Esophagus (tissue), 2 donors: ENCODE results near the gene LRRC8C. TPM values are rescaled to one million over a fixed set of nuclear protein-coding genes. Genes with fewer than 3 reads are reported as not detected.

ENCODE experiments used
- H3K27ac ChIP-seq, 2 donors: one replicate each; pipeline ENCODE4 v1.5.1; 2013; ENCODE audit warnings: low read depth in 2 of 2, mild to moderate bottlenecking in 2 of 2, inconsistent platforms in 1 of 2, low read length in 1 of 2, moderate library complexity in 1 of 2
- H3K27me3 ChIP-seq, 2 donors: one replicate each; pipeline ENCODE4 v1.6.1; 2013; ENCODE audit warnings: low read length in 2 of 2, control low read depth in 1 of 2, mild to moderate bottlenecking in 1 of 2; ENCODE audit not compliant: insufficient read depth in 2 of 2, control insufficient read depth in 1 of 2
- H3K36me3 ChIP-seq, 2 donors: one replicate each; pipeline ENCODE4 v1.6.1; 2013; ENCODE audit warnings: low read length in 1 of 2; ENCODE audit not compliant: control insufficient read depth in 2 of 2, insufficient read depth in 2 of 2
- H3K4me1 ChIP-seq, 2 donors: one replicate each; pipeline ENCODE4 v1.6.1; 2013; ENCODE audit warnings: low read length in 1 of 2; ENCODE audit not compliant: control insufficient read depth in 2 of 2, insufficient read depth in 2 of 2
- H3K4me3 ChIP-seq, 2 donors: one replicate each; pipeline ENCODE4 v1.5.1; 2013; ENCODE audit warnings: low read length in 2 of 2, mild to moderate bottlenecking in 2 of 2, low read depth in 1 of 2, moderate library complexity in 1 of 2
- H3K9me3 ChIP-seq, 2 donors: one replicate each; pipeline ENCODE4 v1.6.1; 2013; ENCODE audit warnings: mild to moderate bottlenecking in 2 of 2, low read depth in 1 of 2, low read length in 1 of 2, moderate library complexity in 1 of 2; ENCODE audit not compliant: control insufficient read depth in 2 of 2, insufficient read depth in 1 of 2
- WGBS, 2 donors: extraction: QIAGEN DNeasy Blood & Tissue Kit; methylation state at CpG; one replicate each; pipeline ENCODE4 v1.1.7; 2013; 5-methylcytosine and 5-hydroxymethylcytosine counted together
- polyA plus RNA-seq, 2 donors: library from polyadenylated mRNA; stranded (reverse); fragments of 200-250 nt; gene quantifications; one replicate each; pipeline ENCODE4 v1.2.3, GENCODE V29; 2013
- donor health status: healthy with polysubstance abuse.
- donor health status: Bipolar disorder and iron deficiency.

LRRC8C gene
- polyA plus RNA-seq, 2 donors: 0.69 to 0.80 TPM

GRCh38 chr1:89721351-89721750 is 88.4 kb downstream of the LRRC8C start:
- no peaks in the 10 kb centered on the region for H3K27me3 ChIP-seq
- no peaks in the 10 kb centered on the region for H3K36me3 ChIP-seq
- no peak overlapping the region for H3K27ac ChIP-seq
- H3K4me1 ChIP-seq: peaks cover 0 to 2% of the 10 kb centered on the region in 2 donors
- H3K9me3 ChIP-seq: no peaks in the 10 kb centered on the region
- WGBS, 2 donors: 61 to 63% methylated on average over 3 of the region's 3 CpGs
- H3K4me3 ChIP-seq: no peak overlapping the region

GRCh38 chr1:89723144-89723543 is 90.2 kb downstream of the LRRC8C start:
- no peaks in the 10 kb centered on the region for H3K27me3 ChIP-seq
- no peaks in the 10 kb centered on the region for H3K36me3 ChIP-seq
- H3K4me1 ChIP-seq: peaks cover 0 to 2% of the 10 kb centered on the region in 2 donors
- WGBS, 2 donors: 94 to 95% methylated on average over 2 of the region's 2 CpGs
- no peak overlapping the region for H3K27ac ChIP-seq
- H3K4me3 ChIP-seq: no peak overlapping the region
- no peaks in the 10 kb centered on the region for H3K9me3 ChIP-seq

GRCh38 chr1:89723863-89724262 is 90.9 kb downstream of the LRRC8C start:
- 61 to 62% methylated on average over 6 of the region's 6 CpGs for WGBS, 2 donors
- Histone ChIP-seq H3K4me3 (no peak overlapping the region), H3K9me3 (no peaks in the 10 kb centered on the region)

GRCh38 chr1:89724369-89725010 is 91.6 kb downstream of the LRRC8C start:
- H3K4me3 ChIP-seq: no peak overlapping the region
- H3K27ac ChIP-seq: peak overlapping the region; percentile 10 to 27
- H3K9me3 ChIP-seq: no peaks in the 10 kb centered on the region
- 56 to 61% methylated on average over 3 of the region's 3 CpGs for WGBS, 2 donors
- H3K4me1 ChIP-seq: peaks cover 0 to 2% of the 10 kb centered on the region in 2 donors
- no peaks in the 10 kb centered on the region for H3K27me3 ChIP-seq
- H3K36me3 ChIP-seq: no peaks in the 10 kb centered on the region

More at GRCh38 chr1:89723863-89724262, 90.9 kb downstream of the LRRC8C start:
- peaks cover 0 to 2% of the 10 kb centered on the region in 2 donors for H3K4me1 ChIP-seq
- H3K27ac ChIP-seq: no peak overlapping the region
- H3K27me3 ChIP-seq: no peaks in the 10 kb centered on the region
- H3K36me3 ChIP-seq: no peaks in the 10 kb centered on the region

- Histone ChIP-seq H3K27ac (peak overlapping the region in 1 of 2 donors; percentile 27), H3K36me3 (no peaks in the 10 kb centered on the region), H3K27me3 (no peaks in the 10 kb centered on the region), H3K4me3 (no peak overlapping the region), H3K9me3 (no peaks in the 10 kb centered on the region), H3K4me1 (peaks cover 0 to 2% of the 10 kb centered on the region in 2 donors)
- 42 to 48% methylated on average over 4 of the region's 4 CpGs for WGBS, 2 donors
Observed at GRCh38 chr1:89725011-89725370, 92.1 kb downstream of the LRRC8C start.

- H3K27ac ChIP-seq: no peak overlapping the region
- H3K4me3 ChIP-seq: no peak overlapping the region
- WGBS, 2 donors: 80 to 86% methylated on average over 4 of the region's 4 CpGs
- no peaks in the 10 kb centered on the region for H3K9me3 ChIP-seq
- H3K4me1 ChIP-seq: peaks cover 0 to 2% of the 10 kb centered on the region in 2 donors
- no peaks in the 10 kb centered on the region for H3K36me3 ChIP-seq
- no peaks in the 10 kb centered on the region for H3K27me3 ChIP-seq
Observed at GRCh38 chr1:89725631-89726030, 92.7 kb downstream of the LRRC8C start.

GRCh38 chr1:89727517-89728312 is 94.8 kb downstream of the LRRC8C start:
- Histone ChIP-seq H3K27me3 (no peaks in the 10 kb centered on the region), H3K27ac (no peak overlapping the region), H3K9me3 (no peaks in the 10 kb centered on the region), H3K4me3 (no peak overlapping the region), H3K36me3 (no peaks in the 10 kb centered on the region), H3K4me1 (peaks cover 0 to 2% of the 10 kb centered on the region in 2 donors)
- 74 to 84% methylated on average over 12 of the region's 12 CpGs for WGBS, 2 donors

GRCh38 chr1:89728381-89728780 is 95.5 kb downstream of the LRRC8C start:
- Histone ChIP-seq H3K4me3 (no peak overlapping the region), H3K27me3 (no peaks in the 10 kb centered on the region), H3K36me3 (no peaks in the 10 kb centered on the region), H3K27ac (no peak overlapping the region), H3K4me1 (peaks cover 0 to 2% of the 10 kb centered on the region in 2 donors), H3K9me3 (no peaks in the 10 kb centered on the region)
- 75 to 83% methylated on average over 4 of the region's 4 CpGs for WGBS, 2 donors

GRCh38 chr1:89732206-89732605 is 99.3 kb downstream of the LRRC8C start:
- 88 to 96% methylated on average over 1 of the region's 1 CpG for WGBS, 2 donors
- H3K4me3 ChIP-seq: no peak overlapping the region

More at GRCh38 chr1:89732206-89732605, 99.3 kb downstream of the LRRC8C start:
- Histone ChIP-seq H3K27ac (no peak overlapping the region), H3K4me1 (peaks cover 0 to 2% of the 10 kb centered on the region in 2 donors), H3K27me3 (no peaks in the 10 kb centered on the region), H3K9me3 (no peaks in the 10 kb centered on the region), H3K36me3 (no peaks in the 10 kb centered on the region)
